ENCODE measurements around the gene DYNC1LI2.

DNA sequence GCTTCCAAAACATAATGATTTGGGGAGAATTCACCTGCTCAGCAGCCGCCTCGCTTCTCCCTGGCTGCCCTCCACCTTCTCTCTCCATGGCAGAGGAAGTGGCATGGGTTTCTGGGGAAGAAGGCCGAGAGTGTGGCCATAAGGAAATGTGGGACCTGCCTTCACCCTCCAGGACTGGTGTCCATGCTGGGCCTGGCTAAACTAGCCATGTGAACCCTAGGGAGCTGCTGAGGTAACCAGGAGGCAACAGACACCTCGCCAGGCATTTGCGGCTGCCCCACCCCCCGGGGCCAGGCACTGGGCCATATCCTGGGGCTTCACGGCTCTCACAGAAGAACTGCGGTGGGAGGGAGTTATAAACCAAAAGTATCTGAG, 44.9 kb downstream of the DYNC1LI2 start:
- TF ChIP-seq TBL1XR1 (IDR thresholded peaks at IDR 0.05; ENCODE audit: low read length in 2 of 2) (no peak), DNMT1 (IDR thresholded peaks at IDR 0.05) (no peak), POLR2A (conservative IDR thresholded peaks at IDR 0.05) (no peak), SP2 (IDR thresholded peaks at IDR 0.05; ENCODE audit: extremely low read depth, low read depth, low read length, poor library complexity, severe bottlenecking) (no peak), EZH2 (IDR thresholded peaks at IDR 0.05; ENCODE audit: borderline replicate concordance, low read depth, low read length) (no peak), CEBPB (tag; IDR thresholded peaks at IDR 0.05) (no peak), SIN3A (IDR thresholded peaks at IDR 0.05; ENCODE audit: borderline replicate concordance in 2 of 2, control insufficient read depth in 1 of 2, low read depth in 2 of 2, low read length in 2 of 2) (no peak)

All from K562 (cell line).